Kidney (tissue), 14 donors: ENCODE results near the gene N4BP2L2. TPM values are rescaled to one million over a fixed set of nuclear protein-coding genes. Genes with fewer than 3 reads are reported as not detected.

Source experiments
- DNase-seq, 5 donors: peaks; one replicate each; pipeline ENCODE4 v3.0.0-alpha.2; 2013 to 2020
- FAIRE-seq: peaks from 2 replicates; lab custom pipeline; 2012; peaks lifted over from hg19 to GRCh38; lab: Jason Lieb, UNC
- H3K27ac ChIP-seq, 2 donors: one replicate each; pipeline ENCODE4 v1.7.0; 2013; ENCODE audit warnings: low read depth in 2 of 2, low read length in 2 of 2, inconsistent platforms in 1 of 2
- H3K27me3 ChIP-seq: one replicate; pipeline ENCODE4 v1.7.1; 2013; ENCODE audit warnings: low read length, inconsistent platforms; ENCODE audit not compliant: control insufficient read depth, insufficient read depth
- H3K36me3 ChIP-seq, 3 donors: one replicate each; pipeline versions ENCODE4 v1.7.0 to v1.7.1; 2013; ENCODE audit warnings: low read length in 3 of 3, control low read depth in 1 of 3, inconsistent platforms in 1 of 3; ENCODE audit not compliant: insufficient read depth in 3 of 3, control insufficient read depth in 2 of 3
- H3K4me1 ChIP-seq, 3 donors: one replicate each; pipeline versions ENCODE4 v1.7.0 to v1.7.1; 2013; ENCODE audit warnings: low read length in 3 of 3, inconsistent platforms in 1 of 3, low read depth in 1 of 3; ENCODE audit not compliant: control insufficient read depth in 2 of 3, insufficient read depth in 2 of 3
- H3K4me3 ChIP-seq, 3 donors: one replicate each; pipeline versions ENCODE4 v1.7.0 to v1.8.1; 2013; ENCODE audit warnings: low read length in 3 of 3, control low read depth in 1 of 3, inconsistent platforms in 1 of 3
- H3K9ac ChIP-seq, 3 donors: one replicate each; pipeline versions ENCODE4 v1.7.0 to v1.7.1; 2013; ENCODE audit warnings: low read length in 3 of 3, control low read depth in 1 of 3, inconsistent platforms in 1 of 3
- H3K9me3 ChIP-seq, 3 donors: one replicate each; pipeline versions ENCODE4 v1.7.0 to v1.7.1; 2013; ENCODE audit warnings: low read length in 3 of 3, control low read depth in 1 of 3, inconsistent platforms in 1 of 3; ENCODE audit not compliant: control insufficient read depth in 2 of 3, insufficient read depth in 1 of 3
- CTCF ChIP-seq: IDR thresholded peaks from 3 replicates; pipeline ENCODE4 v1.5.1; 2012; ENCODE audit warnings: mild to moderate bottlenecking, moderate library complexity, borderline replicate concordance; ENCODE audit not compliant: insufficient read depth; ENCODE audit errors: extremely low read depth
- intact Hi-C: fragments of 100-400 bp; cut with DNase I; formaldehyde crosslinking; loops from one replicate; pipeline ENCODE4 v1.11.1; 2022
- polyA plus RNA-seq: library from polyadenylated mRNA; stranded (reverse); fragments of 350-450 nt; fragmentation: Illumina TruSeq; extraction: RNeasy Lipid Tissue Mini Kit (QIAGEN cat#74804); gene quantifications from one replicate; pipeline ENCODE4 v1.2.3, GENCODE V29; 2014; ENCODE audit warnings: low read depth, low replicate concordance; ENCODE audit not compliant: insufficient read depth
- total RNA-seq: library from RNA; stranded (reverse); fragmentation: NEBNext Ultra II Directional; extraction: Animal tissue kit (Norgen Biotek cat#: 25700); gene quantifications from one replicate; pipeline ENCODE4 v1.2.1, GENCODE V29; 2021
- donor health status: control.
- donor health status: control.
- donor health status: control.
- donor health status: control.
- donor health status: control.
- donor health status: DM: yes; HTN: yes; CAD: no.
- donor health status: Normal renal cell carcinoma (clear cell type).

N4BP2L2 gene
- total and polyA plus RNA-seq, 2 donors from 2014 or later, result 71.3 to 165 TPM

DNA sequence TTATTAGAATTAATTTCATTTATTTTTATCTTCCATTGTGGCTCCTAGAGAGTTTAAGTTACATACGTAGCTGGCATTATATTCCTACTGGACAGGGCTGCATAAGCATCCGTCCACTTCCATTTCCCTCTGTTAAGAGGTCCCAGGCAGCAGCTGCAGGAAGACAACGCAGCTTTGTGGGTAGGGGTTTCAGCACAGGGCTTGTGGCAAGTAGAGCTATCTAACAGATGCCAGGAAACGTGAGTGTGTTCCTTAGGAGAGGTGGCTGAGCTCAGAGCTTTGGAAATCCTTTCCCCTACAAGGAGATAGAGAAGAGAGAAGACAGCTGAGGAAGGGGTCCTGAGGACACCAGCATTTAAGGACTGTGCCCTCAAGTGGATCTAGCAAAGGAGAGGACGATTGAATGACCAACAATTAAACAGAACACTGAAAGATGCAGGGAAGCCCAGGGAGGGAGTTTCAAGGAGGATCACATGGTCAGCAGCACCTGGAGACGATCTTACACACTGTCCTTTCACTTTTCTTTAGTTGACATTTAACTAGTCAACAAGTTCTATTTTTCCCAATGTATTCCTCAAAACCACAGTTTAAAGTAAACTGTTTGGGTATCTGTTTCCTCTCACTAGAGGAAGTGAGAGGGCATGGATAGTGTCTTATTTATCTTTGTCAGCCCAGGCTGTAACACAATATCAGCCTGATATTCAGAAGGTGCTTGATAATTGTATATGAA, 108.4 kb downstream of the N4BP2L2 start:
- H3K9me3 ChIP-seq, result no peaks in the 10 kb centered on the region
- no peak overlapping the region for H3K9ac ChIP-seq
- no peaks in the 10 kb centered on the region for H3K27me3 ChIP-seq
- TF ChIP-seq CTCF, result no peak
- H3K4me1 ChIP-seq, result peaks cover 0 to 10% (median 4%) of the 10 kb centered on the region in 3 donors
- FAIRE-seq (no peak), DNase-seq (no peak)
- intact Hi-C loops, result no loop called here
- no peak overlapping the region for H3K27ac ChIP-seq
- H3K36me3 ChIP-seq, result peaks cover 0 to 6% (median 3%) of the 10 kb centered on the region in 3 donors
- no peak overlapping the region for H3K4me3 ChIP-seq

- DNase-seq (no peak), FAIRE-seq (no peak)
- Histone ChIP-seq H3K36me3 (peaks cover 0 to 3% (median under 1%) of the 10 kb centered on the region in 3 donors), H3K4me3 (no peak overlapping the region), H3K27me3 (no peaks in the 10 kb centered on the region), H3K27ac (no peak overlapping the region), H3K9me3 (no peaks in the 10 kb centered on the region), H3K4me1 (peaks cover 0 to 10% (median 4%) of the 10 kb centered on the region in 3 donors), H3K9ac (no peak overlapping the region)
- intact Hi-C loops, result no loop called here
- no peak for TF ChIP-seq CTCF
Measured at GRCh38 chr13:32429433-32429909, 109.1 kb downstream of the N4BP2L2 start.

DNA sequence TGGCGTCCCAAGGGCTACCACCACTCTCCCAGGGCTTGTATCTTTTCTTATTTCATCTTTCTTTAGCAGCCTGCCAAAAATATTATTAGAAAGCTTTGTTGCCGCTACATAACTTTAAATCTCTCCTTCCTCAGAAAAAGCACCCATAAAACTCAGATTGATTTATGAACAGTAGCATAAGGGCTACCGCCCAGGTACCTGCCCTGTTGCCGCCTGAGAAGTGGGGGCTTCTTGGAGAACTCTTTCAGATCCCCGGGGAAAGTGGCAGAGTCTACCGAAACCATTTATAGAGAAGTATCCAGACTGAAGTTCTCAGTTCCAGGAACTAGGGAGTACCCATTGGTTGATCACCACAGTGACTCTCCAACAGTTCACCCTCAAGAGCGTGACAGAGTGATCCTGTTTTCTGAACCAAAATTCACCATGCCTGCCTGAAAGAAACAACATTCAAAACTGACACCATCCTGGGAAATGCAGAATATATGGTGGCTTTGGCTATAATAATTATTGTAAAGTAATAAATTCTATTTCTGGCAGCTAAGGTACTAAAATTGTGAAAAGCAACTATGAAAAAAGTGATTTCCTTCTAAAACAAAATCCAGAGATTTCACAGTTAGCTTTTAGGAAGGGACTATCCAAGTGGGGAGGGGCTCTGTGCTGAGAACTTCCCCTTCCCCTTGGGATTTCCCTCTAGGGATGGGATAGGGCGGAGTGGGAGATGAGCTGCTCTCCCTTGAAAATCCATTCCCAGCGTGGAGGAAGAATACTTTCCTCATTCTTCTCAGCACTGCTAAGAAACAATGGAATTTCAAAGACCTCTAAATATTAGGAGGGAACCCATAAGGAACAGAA, 109.8 kb downstream of the N4BP2L2 start:
- Histone ChIP-seq H3K4me3 (peak overlapping the region; percentile 65 to 70 (median 69)), H3K27ac (peak overlapping the region; percentile 76 to 89), H3K27me3 (no peaks in the 10 kb centered on the region), H3K36me3 (peaks cover 0 to 3% (median 0%) of the 10 kb centered on the region in 3 donors), H3K9me3 (no peaks in the 10 kb centered on the region), H3K9ac (peak overlapping the region in 2 of 3 donors; percentile 39 to 70), H3K4me1 (peaks cover 0 to 10% (median 4%) of the 10 kb centered on the region in 3 donors)
- DNase-seq (peak in 1 of 5 donors; percentile 43), FAIRE-seq (no peak)
- no peak for TF ChIP-seq CTCF
- intact Hi-C loops, result no loop called here
